CD14-positive monocyte (primary cell): ENCODE measurements around the gene TFB1M. TPM values are rescaled to one million over a fixed set of nuclear protein-coding genes. Genes with fewer than 3 reads are reported as not detected.

Experiments
- DNase-seq, 3 donors: peaks; one replicate each; pipeline ENCODE4 v3.0.0-alpha.2; 2011 to 2022
- H2AFZ ChIP-seq: 2 replicates; pipeline ENCODE4 v1.6.0; 2012; ENCODE audit warnings: mild to moderate bottlenecking, low read depth, low read length, inconsistent platforms; ENCODE audit not compliant: insufficient read depth, poor library complexity, severe bottlenecking
- H3K27ac ChIP-seq, 2 donors: 1 replicate in 1 of 2; 2 replicates in 1 of 2; pipeline ENCODE4 v1.5.1; 2012 to 2013; ENCODE audit warnings: low read length in 2 of 2, control low read depth in 1 of 2, inconsistent platforms in 1 of 2, low read depth in 1 of 2, mild to moderate bottlenecking in 1 of 2
- H3K27me3 ChIP-seq, 2 donors: one replicate each; pipeline versions ENCODE4 v1.6.0 to v1.6.1; 2011 to 2013; ENCODE audit warnings: low read length in 2 of 2; ENCODE audit not compliant: control insufficient read depth in 2 of 2, insufficient read depth in 2 of 2
- H3K36me3 ChIP-seq, 2 donors: replicated peaks in 1 of 2; 1 replicate in 1 of 2; 2 replicates in 1 of 2; pipeline versions ENCODE4 v1.5.1 to v1.6.1; 2012 to 2013; ENCODE audit warnings: low read length in 2 of 2, control low read depth in 1 of 2, inconsistent platforms in 1 of 2, mild to moderate bottlenecking in 1 of 2; ENCODE audit not compliant: insufficient read depth in 2 of 2, control insufficient read depth in 1 of 2
- H3K4me1 ChIP-seq, 2 donors: 1 replicate in 1 of 2; 2 replicates in 1 of 2; pipeline versions ENCODE4 v1.5.1 to v1.6.1; 2012 to 2013; ENCODE audit warnings: low read length in 2 of 2, control low read depth in 1 of 2, inconsistent platforms in 1 of 2, mild to moderate bottlenecking in 1 of 2, moderate library complexity in 1 of 2; ENCODE audit not compliant: insufficient read depth in 2 of 2, control insufficient read depth in 1 of 2
- H3K4me2 ChIP-seq: replicated peaks from 2 replicates; pipeline ENCODE3; 2012; ENCODE audit warnings: low read length, moderate library complexity, mild to moderate bottlenecking; ENCODE audit not compliant: poor library complexity, severe bottlenecking; ENCODE audit errors: extremely low read depth
- H3K4me3 ChIP-seq, 3 experiments: fragments of 200-600 bp in 1 of 3; sonication (generic) in 1 of 3; replicated peaks in 1 of 3; 1 replicate in 2 of 3; 2 replicates in 1 of 3; pipeline ENCODE4 v1.5.1; 2011 to 2013; ENCODE audit warnings: low read length in 3 of 3, mild to moderate bottlenecking in 3 of 3, control low read depth in 2 of 3, low read depth in 2 of 3, inconsistent platforms in 1 of 3, moderate library complexity in 1 of 3
- H3K79me2 ChIP-seq: 2 replicates; pipeline ENCODE4 v1.6.0; 2012; ENCODE audit warnings: mild to moderate bottlenecking, control low read depth, inconsistent platforms, low read length, moderate library complexity; ENCODE audit not compliant: insufficient read depth
- H3K9ac ChIP-seq: 2 replicates; pipeline ENCODE4 v1.6.0; 2017; ENCODE audit warnings: low read length, mild to moderate bottlenecking; ENCODE audit not compliant: insufficient read depth, poor library complexity, severe bottlenecking
- H3K9me3 ChIP-seq, 2 donors: replicated peaks in 1 of 2; 1 replicate in 1 of 2; 2 replicates in 1 of 2; pipeline versions ENCODE4 v1.5.1 to v1.6.1; 2012 to 2013; ENCODE audit warnings: low read length in 2 of 2, control low read depth in 1 of 2; ENCODE audit not compliant: control insufficient read depth in 1 of 2, insufficient read depth in 1 of 2
- H4K20me1 ChIP-seq: 2 replicates; pipeline ENCODE4 v1.6.0; 2012; ENCODE audit warnings: mild to moderate bottlenecking, low read length, control low read depth, moderate library complexity; ENCODE audit not compliant: insufficient read depth
- H3K27ac Mint-ChIP-seq, 7 donors: one replicate each; pipeline ENCODE4 v1.8.0; 2020; ENCODE audit warnings: mild to moderate bottlenecking in 7 of 7, mixed read lengths in 7 of 7, moderate library complexity in 6 of 7, inconsistent platforms in 2 of 7
- H3K27me3 Mint-ChIP-seq, 3 donors: one replicate each; pipeline ENCODE4 v1.8.0; 2021 to 2022; ENCODE audit warnings: low read depth in 3 of 3, mild to moderate bottlenecking in 3 of 3, mixed read lengths in 3 of 3, moderate library complexity in 3 of 3, inconsistent platforms in 1 of 3
- H3K36me3 Mint-ChIP-seq, 2 donors: one replicate each; pipeline ENCODE4 v1.8.0; 2020; ENCODE audit warnings: mixed read lengths in 2 of 2, inconsistent platforms in 1 of 2, mild to moderate bottlenecking in 1 of 2
- H3K4me1 Mint-ChIP-seq: one replicate; pipeline ENCODE4 v1.8.0; 2020; ENCODE audit warnings: mild to moderate bottlenecking, mixed read lengths
- H3K4me3 Mint-ChIP-seq, 2 donors: one replicate each; pipeline ENCODE4 v1.8.0; 2020; ENCODE audit warnings: mild to moderate bottlenecking in 2 of 2, mixed read lengths in 2 of 2, moderate library complexity in 1 of 2
- H3K9me3 Mint-ChIP-seq, 7 donors: one replicate each; pipeline ENCODE4 v1.8.0; 2020 to 2022; ENCODE audit warnings: mixed read lengths in 7 of 7, mild to moderate bottlenecking in 6 of 7, moderate library complexity in 6 of 7, inconsistent platforms in 2 of 7
- CTCF ChIP-seq: fragments of 200-600 bp; IDR thresholded peaks from one replicate; pipeline ENCODE4 v1.8.0; 2022; ENCODE audit warnings: antibody characterized with exemption, mild to moderate bottlenecking
- WGBS: methylation state at CpG from one replicate; pipeline ENCODE4 v1.1.5; 2013; ENCODE audit warnings: missing lambda C conversion rate; ENCODE audit not compliant: insufficient coverage; 5-methylcytosine and 5-hydroxymethylcytosine counted together
- intact Hi-C, 2 donors: fragments of 100-400 bp; cut with micrococcal nuclease; formaldehyde crosslinking; loops; one replicate each; pipeline versions ENCODE4 v1.15.0 to v1.15.1; 2023
- polyA plus RNA-seq, 3 donors: library from polyadenylated mRNA; depleted of rRNA in 1 of 3; unstranded in 2 of 3; stranded (reverse) in 1 of 3; fragments of 300-500 nt in 2 of 3; fragments of >200 nt in 1 of 3; fragmentation: Illumina TruSeq in 2 of 3; gene quantifications; 1 replicate in 2 of 3; 2 replicates in 1 of 3; pipeline ENCODE4 v1.2.3, GENCODE V29; 2012 to 2021

The TFB1M gene
- polyA plus RNA-seq, 3 donors: 4.8 to 5.4 (median 4.8) TPM

- Mint-ChIP-seq H3K4me1 (no peaks in the 10 kb centered on the region), H3K36me3 (peaks cover 32 to 48% of the 10 kb centered on the region in 2 donors), H3K9me3 (peaks cover 0 to 2% (median 0%) of the 10 kb centered on the region in 7 donors), H3K27me3 (peaks cover 0 to 1% (median 1%) of the 10 kb centered on the region in 3 donors), H3K4me3 (no peak overlapping the region), H3K27ac (peak overlapping the region in 3 of 7 donors; percentile 44 to 71 (median 61))
- intact Hi-C loops: loop anchor here in 1 of 2 donors (5.0 to 10.0 kb wide), 2 partner anchors 90 to 338 kb away; no protein-coding TSS in a partner anchor
- no CpG with 5 or more reads among the region's 4 CpGs for WGBS
- no peaks in the 10 kb centered on the region for H3K27me3 ChIP-seq
- TF ChIP-seq CTCF: no peak
- no peak overlapping the region for H2AFZ ChIP-seq
- H3K4me1 ChIP-seq: no peaks in the 10 kb centered on the region
- DNase-seq: no peak
- no peak overlapping the region for H3K4me3 ChIP-seq
- H3K9me3 ChIP-seq: no peaks in the 10 kb centered on the region
- H4K20me1 ChIP-seq: no peaks in the 10 kb centered on the region
- no peaks in the 10 kb centered on the region for H3K79me2 ChIP-seq
- no peak overlapping the region for H3K4me2 ChIP-seq
- peak overlapping the region in 1 of 2 donors; percentile 12 for H3K27ac ChIP-seq
- H3K9ac ChIP-seq: no peak overlapping the region
- H3K36me3 ChIP-seq: peaks cover 29 to 56% of the 10 kb centered on the region in 2 donors
These were observed 51.6 kb downstream of the TFB1M start for GRCh38 chr6:155262655-155263054.

GRCh38 chr6:155261111-155261900 is 53.0 kb downstream of the TFB1M start:
- TF ChIP-seq CTCF: no peak
- Mint-ChIP-seq H3K9me3 (no peaks in the 10 kb centered on the region), H3K36me3 (peaks cover 38 to 49% of the 10 kb centered on the region in 2 donors), H3K27me3 (peaks cover 0 to 1% (median 1%) of the 10 kb centered on the region in 3 donors), H3K27ac (no peak overlapping the region), H3K4me3 (no peak overlapping the region), H3K4me1 (no peaks in the 10 kb centered on the region)
- no peak overlapping the region for H2AFZ ChIP-seq
- no peak overlapping the region for H3K4me2 ChIP-seq
- no CpG with 5 or more reads among the region's 11 CpGs for WGBS
- no peaks in the 10 kb centered on the region for H3K9me3 ChIP-seq
- H3K79me2 ChIP-seq: no peaks in the 10 kb centered on the region
- no peak overlapping the region for H3K27ac ChIP-seq
- H4K20me1 ChIP-seq: no peaks in the 10 kb centered on the region
- DNase-seq: no peak
- H3K4me1 ChIP-seq: no peaks in the 10 kb centered on the region
- H3K4me3 ChIP-seq: no peak overlapping the region
- intact Hi-C loops: loop anchor here in 1 of 2 donors (5.0 to 10.0 kb wide), 2 partner anchors 89 to 337 kb away; no protein-coding TSS in a partner anchor
- peaks cover 37 to 69% of the 10 kb centered on the region in 2 donors for H3K36me3 ChIP-seq
- no peaks in the 10 kb centered on the region for H3K27me3 ChIP-seq
- no peak overlapping the region for H3K9ac ChIP-seq
